HepG2 (cell line): ENCODE measurements around the gene COL8A2. TPM values are rescaled to one million over a fixed set of nuclear protein-coding genes. Genes with fewer than 3 reads are reported as not detected.

ENCODE experiments used
- BHLHE40 ChIP-seq: IDR thresholded peaks from 2 replicates; pipeline ENCODE4 v1.6.1; 2011; ENCODE audit warnings: low read length, improper control_type of control experiment
- BORCS8-MEF2B ChIP-seq: sonication (generic); formaldehyde crosslinking; IDR thresholded peaks from 2 replicates; pipeline ENCODE4 v1.8.0; 2022; ENCODE audit warnings: mild to moderate bottlenecking, missing genetic modification reagents
- HNF4G ChIP-seq, 2 experiments: sonication (generic) in 1 of 2; formaldehyde crosslinking in 1 of 2; IDR thresholded peaks; 2 replicates each; pipeline versions ENCODE4 v1.4.0 to v1.6.1; 2011 to 2020; ENCODE audit warnings: borderline replicate concordance in 2 of 2, low read depth in 2 of 2, mild to moderate bottlenecking in 2 of 2, low read length in 1 of 2, missing genetic modification reagents in 1 of 2, moderate library complexity in 1 of 2
- LCORL ChIP-seq, 2 experiments: fragments of 450-650 bp in 1 of 2; sonication (generic) in 1 of 2; formaldehyde crosslinking in 1 of 2; IDR thresholded peaks; 2 replicates each; pipeline versions ENCODE4 v1.5.0 to v1.6.1; 2017 to 2020; ENCODE audit warnings: antibody characterized with exemption in 1 of 2, missing genetic modification reagents in 1 of 2
- NKX3-1 ChIP-seq: sonication (generic); formaldehyde crosslinking; IDR thresholded peaks from 2 replicates; pipeline ENCODE4 v1.5.0; 2020; ENCODE audit warnings: missing genetic modification reagents
- PATZ1 ChIP-seq: sonication (generic); formaldehyde crosslinking; IDR thresholded peaks from 2 replicates; pipeline ENCODE4 v1.4.0; 2020; ENCODE audit warnings: missing genetic modification reagents
- TARDBP ChIP-seq: sonication (generic); formaldehyde crosslinking; IDR thresholded peaks from 2 replicates; pipeline ENCODE4 v1.8.0; 2022; ENCODE audit warnings: mild to moderate bottlenecking, missing genetic modification reagents
- THYN1 ChIP-seq: sonication (generic); formaldehyde crosslinking; IDR thresholded peaks from 2 replicates; pipeline ENCODE4 v1.8.1; 2023; ENCODE audit warnings: low read depth, mild to moderate bottlenecking, moderate library complexity, missing genetic modification reagents, borderline replicate concordance
- ZBTB7B ChIP-seq: sonication (generic); formaldehyde crosslinking; IDR thresholded peaks from 2 replicates; pipeline ENCODE4 v1.4.0; 2020; ENCODE audit warnings: missing genetic modification reagents
- ZFX ChIP-seq: sonication (generic); formaldehyde crosslinking; IDR thresholded peaks from 2 replicates; pipeline ENCODE4 v1.4.0; 2020; ENCODE audit warnings: mild to moderate bottlenecking, low read depth, missing genetic modification reagents, moderate library complexity
- ZFYVE20 ChIP-seq: sonication (generic); formaldehyde crosslinking; IDR thresholded peaks from 2 replicates; pipeline ENCODE4 v1.8.0; 2023; ENCODE audit warnings: low read depth, mild to moderate bottlenecking, moderate library complexity, missing genetic modification reagents, borderline replicate concordance
- ZNF121 ChIP-seq: sonication (generic); formaldehyde crosslinking; IDR thresholded peaks from 2 replicates; pipeline ENCODE4 v1.5.0; 2020; ENCODE audit warnings: mild to moderate bottlenecking, missing genetic modification reagents
- ZNF337 ChIP-seq: sonication (generic); formaldehyde crosslinking; IDR thresholded peaks from 2 replicates; pipeline ENCODE4 v1.5.1; 2020; ENCODE audit warnings: missing genetic modification reagents, low read depth, mild to moderate bottlenecking, borderline replicate concordance
- ZNF740 ChIP-seq: sonication (generic); formaldehyde crosslinking; IDR thresholded peaks from 2 replicates; pipeline ENCODE4 v1.4.0; 2020; ENCODE audit warnings: missing genetic modification reagents
- ZNF768 ChIP-seq: sonication (generic); formaldehyde crosslinking; IDR thresholded peaks from 2 replicates; pipeline ENCODE4 v1.4.0; 2020; ENCODE audit warnings: missing genetic modification reagents
- polyA plus RNA-seq, 8 experiments: library from polyadenylated mRNA; depleted of rRNA in 3 of 8; stranded (reverse) in 7 of 8; unstranded in 1 of 8; fragments of >200 nt; fragmentation: Illumina TruSeq in 4 of 8; extraction: Trizol in 4 of 8; gene quantifications; 2 replicates each; pipeline versions ENCODE4 v1.2.1 to v1.2.3, GENCODE V29; 2011 to 2016; ENCODE audit warnings: low read depth in 4 of 8, missing spikeins in 1 of 8, mixed read lengths in 1 of 8; ENCODE audit not compliant: insufficient read depth in 1 of 8
- total RNA-seq, 5 experiments: library from RNA; depleted of rRNA; stranded (reverse); fragments of >200 nt; fragmentation: Illumina TruSeq; extraction: Trizol; gene quantifications; 2 replicates each; pipeline ENCODE4 v1.2.3, GENCODE V29; 2016; ENCODE audit warnings: low read depth in 1 of 5

COL8A2 gene
- total and polyA plus RNA-seq, 2 of the 13 experiments (the other 11 are each of a cell fraction or from before 2014, with no cell fraction given) = 0.13 to 0.24 TPM

GRCh38 chr1:36106269-36106668, 18.8 kb downstream of the COL8A2 start (continued):
- peak; percentile 31; the same call in 1 of the 2 replicates for TF ChIP-seq PATZ1 (CRISPR knock-in tag)
- no peak for TF ChIP-seq ZNF121
- no peak for TF ChIP-seq LCORL (IDR thresholded peaks at IDR 0.05)
- 0 out of 2 replicates have a peak, but pooled peaks have one; percentile 25 for TF ChIP-seq LCORL (CRISPR knock-in tag; IDR thresholded peaks at IDR 0.05)
- no peak for TF ChIP-seq BHLHE40
- peak; percentile 24; the same call in 1 of the 2 replicates for TF ChIP-seq TARDBP (CRISPR knock-in tag)
- TF ChIP-seq BORCS8-MEF2B (CRISPR knock-in tag) = 0 out of 2 replicates have a peak, but pooled peaks have one; percentile 46
- 0 out of 2 replicates have a peak, but pooled peaks have one; percentile 48 for TF ChIP-seq HNF4G (IDR thresholded peaks at IDR 0.05; ENCODE audit: borderline replicate concordance, low read depth, low read length)
- no peak for TF ChIP-seq HNF4G (CRISPR knock-in tag; IDR thresholded peaks at IDR 0.05; ENCODE audit: borderline replicate concordance, low read depth)
- TF ChIP-seq ZFX (CRISPR knock-in tag) = 0 out of 2 replicates have a peak, but pooled peaks have one; percentile 40
- no peak for TF ChIP-seq ZNF337
- no peak for TF ChIP-seq THYN1
- no peak for TF ChIP-seq ZNF740 (CRISPR knock-in tag)
- TF ChIP-seq ZBTB7B = 0 out of 2 replicates have a peak, but pooled peaks have one; percentile 35
- no peak for TF ChIP-seq NKX3-1 (CRISPR knock-in tag)
- no peak for TF ChIP-seq ZFYVE20
- TF ChIP-seq ZNF768 (CRISPR knock-in tag) = no peak
